ENCODE measurements around the gene RAB27B. TPM values are rescaled to one million over a fixed set of nuclear protein-coding genes. Genes with fewer than 3 reads are reported as not detected.

Gene RAB27B
- total RNA-seq, 1 donor from 2014 or later = 4.0 TPM

DNA sequence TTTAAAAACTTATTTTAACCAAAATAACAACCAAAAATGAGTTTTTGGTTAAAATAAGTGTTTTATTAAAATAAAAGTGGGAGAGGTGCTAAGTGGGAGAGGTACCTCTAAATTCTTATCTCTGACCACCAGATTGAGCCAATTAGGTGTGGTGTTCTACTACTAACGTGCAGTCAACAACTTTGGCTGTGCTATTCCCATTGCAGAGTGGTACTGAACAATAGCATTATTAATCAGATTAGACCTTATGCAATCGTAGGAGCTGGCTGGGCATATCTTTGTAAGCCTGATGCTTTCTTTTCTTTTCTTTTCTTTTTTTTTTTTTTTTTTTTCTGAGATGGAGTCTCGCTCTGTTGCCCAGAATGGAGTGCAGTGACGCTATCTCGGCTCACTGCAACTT, 38.9 kb downstream of the RAB27B start:
- DNase-seq (ENCODE audit: low read depth) = no peak

DNA sequence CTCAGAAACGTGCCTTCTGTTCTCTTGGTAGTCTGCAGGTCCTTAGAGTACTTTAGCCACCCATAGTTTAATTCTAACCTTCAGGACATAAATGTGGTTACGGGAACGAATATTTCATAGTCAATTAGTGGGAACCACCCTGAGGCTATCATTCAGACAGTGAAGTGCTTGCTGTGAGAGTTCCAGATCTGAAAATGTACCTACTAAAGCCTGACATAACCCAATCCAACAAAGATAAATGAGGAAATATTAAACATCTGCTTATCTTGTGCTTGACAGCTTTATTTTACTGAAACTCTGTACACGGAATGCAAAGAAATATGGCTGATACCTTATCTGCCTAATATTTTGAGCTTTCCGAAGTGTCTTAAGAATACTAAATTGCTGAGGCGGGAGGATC, 43.0 kb downstream of the RAB27B start:
- no peak for DNase-seq (ENCODE audit: low read depth)

GRCh38 chr18:54872681-54873080, 44.4 kb downstream of the RAB27B start:
- no peak for DNase-seq (ENCODE audit: low read depth)

GRCh38 chr18:54873884-54874255, 45.6 kb downstream of the RAB27B start:
- no peak for DNase-seq (ENCODE audit: low read depth)

DNA sequence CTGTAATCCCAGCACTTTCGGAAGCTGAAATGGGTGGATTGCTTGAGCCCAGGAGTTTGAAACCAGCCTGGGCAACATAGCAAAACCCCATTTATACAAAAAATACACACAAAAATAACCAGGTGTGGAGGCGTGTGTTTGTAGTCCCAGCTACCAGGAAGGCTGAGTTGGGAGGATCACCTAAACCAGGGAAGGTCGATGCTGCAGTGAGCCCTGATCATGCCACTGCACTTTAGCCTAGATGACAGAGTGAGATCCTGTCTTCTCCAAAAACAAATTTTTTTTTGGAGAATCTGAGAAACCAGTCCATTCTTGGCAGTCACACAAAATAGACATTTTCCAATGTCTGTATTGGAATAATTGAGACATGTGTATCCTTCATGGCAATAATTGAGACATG, 46.8 kb downstream of the RAB27B start:
- no peak for DNase-seq (ENCODE audit: low read depth)

DNA sequence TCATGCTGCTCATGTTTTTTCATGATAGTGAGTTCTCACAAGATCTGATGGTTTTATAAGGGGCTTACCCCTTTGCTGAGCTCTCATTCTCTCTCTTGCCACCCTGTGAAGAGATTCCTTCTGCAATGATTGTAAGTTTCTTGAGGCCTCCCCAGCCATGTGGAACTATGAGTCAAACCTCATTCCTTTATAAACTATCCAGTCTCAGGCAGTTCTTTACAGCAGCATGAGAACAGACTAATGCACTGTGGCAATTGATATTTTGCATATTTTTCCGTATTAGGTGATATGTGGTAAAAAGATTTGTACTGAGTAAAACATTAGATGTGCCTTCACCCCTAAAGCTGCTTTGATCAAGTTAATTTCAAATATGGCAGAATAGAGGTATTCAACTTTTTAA, 48.8 kb downstream of the RAB27B start:
- DNase-seq (ENCODE audit: low read depth) = peak; percentile 43

DNA sequence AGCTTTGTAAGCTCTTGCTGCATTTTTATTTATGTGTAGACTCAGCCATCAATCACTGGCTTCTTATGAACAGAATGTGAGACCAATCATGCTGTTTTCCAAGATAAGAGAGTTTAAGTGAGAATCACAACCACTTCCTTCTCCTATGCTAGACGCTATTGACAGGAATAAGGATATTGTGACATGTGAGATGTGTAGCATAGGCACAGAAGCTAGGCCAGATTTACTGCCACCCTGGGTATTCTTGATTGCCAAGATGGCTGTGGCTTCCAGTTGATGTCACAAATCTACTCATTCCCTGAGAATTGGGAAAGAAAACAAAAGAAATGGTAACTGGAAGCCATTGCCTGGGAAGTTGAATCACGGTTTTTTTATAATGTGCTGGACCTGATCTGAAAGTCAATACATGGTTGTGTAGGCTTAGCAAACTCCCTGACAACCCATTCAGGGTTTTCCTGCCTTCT, 49.9 kb downstream of the RAB27B start:
- no peak for DNase-seq (ENCODE audit: low read depth)

GRCh38 chr18:54878659-54879358, 50.5 kb downstream of the RAB27B start:
- no peak for DNase-seq (ENCODE audit: low read depth)

DNA sequence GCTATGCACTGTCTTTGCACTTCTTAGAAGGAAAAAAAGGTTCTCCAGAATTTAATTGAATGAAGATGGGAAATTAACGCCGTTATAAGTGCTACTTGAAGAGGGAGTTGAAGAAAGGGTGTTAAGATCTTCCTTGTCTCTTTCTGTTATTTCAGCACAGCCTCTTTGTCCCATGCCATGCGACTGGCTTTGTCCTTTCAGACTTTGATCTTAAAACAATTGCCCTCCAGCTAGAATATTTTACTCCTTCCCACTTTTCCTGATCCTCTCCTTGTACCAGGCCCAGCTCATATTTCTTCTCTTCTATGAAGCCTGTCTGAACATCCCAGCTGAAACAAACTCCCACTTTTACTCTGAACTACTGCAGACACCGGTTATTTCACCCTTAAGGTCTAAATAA, 51.4 kb downstream of the RAB27B start:
- no peak for DNase-seq (ENCODE audit: low read depth)

DNA sequence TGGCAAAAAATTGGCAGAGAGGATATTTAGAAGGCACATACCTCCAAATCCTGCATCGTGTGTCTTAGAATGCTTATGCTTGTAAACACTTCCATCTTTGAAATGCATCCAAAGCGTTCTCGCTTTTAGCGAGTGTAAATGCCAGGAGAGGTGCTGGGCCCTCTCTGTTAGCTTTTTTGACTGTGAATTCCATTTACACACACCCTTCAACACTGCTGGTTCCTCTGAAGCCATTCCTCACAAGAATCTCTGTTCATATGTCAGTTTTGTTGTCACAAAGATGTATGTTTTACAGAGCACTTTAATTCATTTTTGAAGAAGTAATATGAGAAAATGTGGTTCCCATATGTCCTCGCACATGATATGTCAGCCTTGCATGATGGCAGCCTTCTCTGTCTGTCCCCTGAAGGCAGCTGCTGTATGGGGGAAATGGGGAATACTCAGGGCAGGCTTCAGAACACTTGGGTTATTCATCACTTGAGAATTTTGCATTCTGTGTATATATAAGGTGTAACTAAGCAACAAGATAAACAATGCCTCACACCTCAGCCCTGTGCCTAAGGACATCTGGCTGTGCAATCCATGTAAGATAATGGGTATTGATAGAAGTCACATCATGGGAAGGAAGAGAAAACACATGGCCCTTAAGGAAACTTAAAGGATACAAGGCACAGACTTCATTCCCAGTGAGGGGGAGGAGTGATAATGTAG, 52.3 kb downstream of the RAB27B start:
- peak; percentile 33 for DNase-seq (ENCODE audit: low read depth)

DNA sequence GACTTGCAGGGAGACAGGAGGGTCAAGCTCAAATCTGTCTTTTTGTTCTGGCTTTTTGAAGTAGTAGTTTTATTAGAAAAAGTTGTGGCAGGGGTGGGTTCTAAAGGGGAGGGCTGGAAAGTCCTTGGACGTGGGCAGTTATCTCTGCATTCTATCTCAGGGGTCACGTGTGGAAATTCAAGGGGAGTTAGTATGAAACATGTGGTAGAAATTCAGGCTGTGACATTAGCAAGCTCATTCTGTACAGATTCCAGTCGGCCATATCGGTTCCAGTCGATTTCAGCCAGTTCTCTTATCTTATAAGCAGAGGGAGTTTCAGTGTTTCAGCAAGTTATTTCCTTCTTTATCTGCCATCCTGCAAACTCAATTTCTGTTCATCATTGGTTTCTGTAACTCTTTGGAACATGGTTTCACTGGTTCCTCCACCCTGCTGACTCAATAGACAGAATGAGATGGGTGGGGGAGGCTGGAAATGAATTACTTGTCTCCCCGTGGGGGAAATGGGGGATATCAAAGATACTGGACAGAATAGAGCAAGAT, 53.0 kb downstream of the RAB27B start:
- no peak for DNase-seq (ENCODE audit: low read depth)

DNA sequence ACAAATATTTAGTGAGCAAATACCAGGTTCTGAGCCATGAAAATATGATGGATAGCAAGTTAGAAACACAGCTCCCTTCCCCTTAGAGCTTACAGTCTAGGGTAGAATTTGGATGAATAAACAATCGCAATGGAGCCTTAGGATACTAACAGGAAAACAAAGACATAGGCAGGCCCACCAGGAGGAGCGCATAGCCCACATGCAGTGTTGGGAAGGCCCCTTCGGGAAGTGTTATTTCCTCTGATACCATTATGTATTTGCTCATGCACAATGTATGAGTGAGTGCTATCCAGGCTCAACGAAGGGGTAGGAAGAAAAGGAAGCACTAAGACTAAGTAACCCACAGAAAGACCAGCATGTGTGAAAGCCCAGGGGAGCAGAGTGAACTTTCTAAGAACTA, 54.0 kb downstream of the RAB27B start:
- no peak for DNase-seq (ENCODE audit: low read depth)

DNA sequence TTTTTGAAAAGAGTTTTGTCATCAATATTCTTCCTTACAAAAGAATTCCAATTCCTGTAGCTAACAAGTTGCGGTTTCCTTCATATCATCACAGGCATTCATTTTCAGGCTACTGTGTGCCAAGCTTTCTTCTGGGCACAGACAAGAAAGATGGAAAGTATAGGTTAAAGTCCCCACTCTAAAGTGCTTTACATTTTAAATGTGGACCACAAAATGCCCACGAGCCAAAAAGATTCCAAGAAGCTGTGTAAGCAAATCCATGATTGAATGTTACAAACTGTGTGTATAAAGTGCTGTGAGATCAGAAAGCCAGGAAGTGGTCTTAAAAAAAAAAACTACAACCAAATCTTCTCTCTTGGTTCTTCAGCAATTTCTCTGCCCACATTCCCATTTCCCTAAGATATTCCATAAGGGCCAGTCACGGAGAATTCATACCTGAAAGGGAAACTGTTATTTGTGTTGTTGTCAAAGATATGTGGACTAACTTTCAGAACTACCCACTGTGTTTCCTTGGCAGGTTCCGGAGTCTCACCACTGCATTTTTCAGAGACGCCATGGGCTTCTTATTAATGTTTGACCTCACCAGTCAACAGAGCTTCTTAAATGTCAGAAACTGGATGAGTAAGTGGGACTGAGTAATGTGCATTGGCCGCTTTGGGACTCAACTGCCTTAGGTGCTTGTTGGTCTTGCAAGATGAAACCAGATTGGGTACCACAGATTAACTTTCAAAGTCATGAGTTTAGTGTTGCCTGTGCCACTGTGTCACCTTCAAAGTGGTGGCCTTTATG, 55.7 kb downstream of the RAB27B start:
- DNase-seq (ENCODE audit: low read depth) = peak; percentile 68

- no peak for DNase-seq (ENCODE audit: low read depth)
Observed at GRCh38 chr18:54888378-54888777, 60.1 kb downstream of the RAB27B start.

DNA sequence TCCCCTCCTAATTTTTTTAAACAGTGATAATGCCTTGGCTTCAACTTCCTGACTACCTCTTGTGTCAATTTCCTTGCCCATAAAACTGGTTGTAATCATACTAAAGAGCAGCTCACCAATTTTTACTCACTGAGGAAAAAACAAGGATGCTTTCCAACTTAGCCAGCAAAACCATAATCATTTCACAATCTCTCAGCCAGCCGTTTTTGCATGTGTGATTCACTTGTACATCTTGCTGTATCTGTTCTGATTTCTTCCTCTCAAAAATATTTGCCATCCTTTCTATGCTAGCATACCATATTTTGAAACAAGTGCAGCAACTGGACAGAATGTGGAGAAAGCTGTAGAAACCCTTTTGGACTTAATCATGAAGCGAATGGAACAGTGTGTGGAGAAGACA, 60.7 kb downstream of the RAB27B start:
- DNase-seq (ENCODE audit: low read depth) = peak; percentile 12

GRCh38 chr18:54899500-54899899, 71.2 kb downstream of the RAB27B start:
- no peak for DNase-seq (ENCODE audit: low read depth)

- no peak for DNase-seq (ENCODE audit: low read depth)
Observed at GRCh38 chr18:54900290-54900689, 72.0 kb downstream of the RAB27B start.

DNA sequence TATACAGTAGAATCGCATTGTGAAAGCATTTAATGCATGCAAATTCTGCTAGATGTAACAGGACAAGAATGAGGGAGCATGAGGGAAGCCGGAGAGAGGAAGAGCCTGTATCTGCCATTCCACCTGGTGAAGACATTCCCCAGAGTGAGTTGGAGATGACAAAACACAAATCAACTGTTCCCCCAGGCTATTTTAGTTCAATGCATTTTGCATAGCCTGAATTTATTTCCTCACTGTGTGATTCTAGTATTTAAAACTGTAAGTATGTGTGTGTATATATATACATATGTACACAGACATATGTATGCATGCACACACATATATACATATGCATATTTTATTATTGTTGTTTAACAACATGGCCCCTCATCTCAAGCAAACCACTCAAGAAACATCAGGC, 76.3 kb downstream of the RAB27B start:
- no peak for DNase-seq (ENCODE audit: low read depth)

DNA sequence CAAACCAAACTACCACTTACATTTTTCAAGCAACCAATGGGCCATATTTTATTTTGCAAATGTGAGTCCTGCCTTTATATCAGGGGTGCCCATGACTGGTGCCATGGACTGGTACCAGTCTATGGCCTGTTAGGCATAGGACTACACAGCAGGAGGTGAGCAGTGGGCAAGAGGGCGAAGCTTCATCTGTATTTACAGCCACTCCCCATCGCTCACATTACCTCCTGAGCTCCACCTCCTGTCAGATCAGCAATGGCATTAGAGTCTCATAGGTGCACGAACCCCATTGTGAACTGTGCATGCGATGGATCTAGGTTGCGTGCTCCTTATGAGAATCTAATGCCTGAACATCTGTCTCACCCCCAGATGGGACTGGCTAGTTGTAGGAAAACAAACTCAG, 77.4 kb downstream of the RAB27B start:
- no peak for DNase-seq (ENCODE audit: low read depth)

GRCh38 chr18:54906331-54907185, 78.3 kb downstream of the RAB27B start:
- DNase-seq (ENCODE audit: low read depth) = no peak

DNA sequence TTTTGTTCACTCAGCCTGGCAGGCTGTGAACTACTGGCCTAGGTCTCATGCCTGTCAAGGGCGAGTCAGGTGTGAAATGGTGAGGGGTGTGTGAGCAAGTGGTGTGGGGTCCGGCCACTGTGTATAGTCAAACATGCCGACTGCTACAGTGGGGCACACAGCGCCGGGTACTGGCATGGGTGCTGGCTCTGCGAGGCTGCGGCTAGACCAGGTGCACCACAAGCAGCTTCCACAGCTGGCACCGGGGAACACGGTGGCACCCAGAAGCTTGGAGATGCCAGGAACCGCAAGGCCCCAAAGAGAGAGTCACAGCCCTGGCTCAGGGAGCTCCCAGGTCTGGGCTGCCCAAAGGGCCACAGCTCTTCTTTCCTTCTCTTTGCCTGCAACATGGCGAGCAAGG, 81.3 kb downstream of the RAB27B start:
- no peak for DNase-seq (ENCODE audit: low read depth)

All from renal cortical epithelial cell (primary cell).